Muscle of back (tissue), 11 donors: ENCODE data around the gene MAD1L1. TPM values are rescaled to one million over a fixed set of nuclear protein-coding genes. Genes with fewer than 3 reads are reported as not detected.
A peak's percentile ranks its signal among the peaks of the same experiment; 100 is the strongest.
"Not testable (repeated sequence)": the region's sequence is repeated elsewhere in the genome, so short reads cannot be mapped to it uniquely, and the experiment has no call there.

Experiments used
- DNase-seq, 3 donors: peaks; one replicate each; pipeline versions ENCODE4 v3.0.0 to v3.0.0-alpha.2; 2013
- polyA plus RNA-seq, 10 donors: library from polyadenylated mRNA; unstranded; fragments of 120-200 nt; gene quantifications; one replicate each; pipeline ENCODE4 v1.2.1, GENCODE V29; 2013; ENCODE audit not compliant: insufficient read length in 10 of 10

MAD1L1 gene
- polyA plus RNA-seq, 10 donors: 15.4 to 25.7 (median 22.0) TPM

GRCh38 chr7:1824882-1825646, 407.7 kb downstream of the MAD1L1 start:
- not testable (repeated sequence) for DNase-seq

- DNase-seq: not testable (repeated sequence)
Observed at GRCh38 chr7:1824151-1824881, 408.4 kb downstream of the MAD1L1 start.

GRCh38 chr7:1823376-1824150, 409.2 kb downstream of the MAD1L1 start:
- no peak for DNase-seq

- no peak for DNase-seq
Observed at GRCh38 chr7:1819259-1819841, 413.4 kb downstream of the MAD1L1 start.

- DNase-seq: peak in 2 of 3 donors; percentile 40 to 53
Observed at GRCh38 chr7:1818575-1819258, 414.0 kb downstream of the MAD1L1 start.

GRCh38 chr7:1817061-1817712, 415.6 kb downstream of the MAD1L1 start:
- DNase-seq: no peak

- not testable (repeated sequence) for DNase-seq
Observed at GRCh38 chr7:1816451-1816850, 416.3 kb downstream of the MAD1L1 start.

- not testable (repeated sequence) for DNase-seq
Observed at GRCh38 chr7:1815551-1816281, 417.0 kb downstream of the MAD1L1 start.

- peak in 2 of 3 donors; percentile 49 to 62 for DNase-seq
Observed at GRCh38 chr7:1815051-1815481, 417.7 kb downstream of the MAD1L1 start.

GRCh38 chr7:1814089-1814811, 418.5 kb downstream of the MAD1L1 start:
- no peak for DNase-seq

GRCh38 chr7:1813394-1814088, 419.2 kb downstream of the MAD1L1 start:
- no peak for DNase-seq

GRCh38 chr7:1812509-1813393, 420.0 kb downstream of the MAD1L1 start:
- DNase-seq: no peak

GRCh38 chr7:1811850-1812508, 420.8 kb downstream of the MAD1L1 start:
- DNase-seq: peak in 1 of 3 donors; percentile 52

- DNase-seq: peak; percentile 38 to 77 (median 52)
Observed at GRCh38 chr7:1810961-1811849, 421.5 kb downstream of the MAD1L1 start.

GRCh38 chr7:1810521-1810920, 422.2 kb downstream of the MAD1L1 start:
- DNase-seq: no peak
